CD14-positive monocyte (primary cell): ENCODE measurements around the gene SMIM38. TPM values are rescaled to one million over a fixed set of nuclear protein-coding genes. Genes with fewer than 3 reads are reported as not detected.

Experiments
- DNase-seq, 3 donors: peaks; one replicate each; pipeline ENCODE4 v3.0.0-alpha.2; 2011 to 2022
- H2AFZ ChIP-seq: 2 replicates; pipeline ENCODE4 v1.6.0; 2012; ENCODE audit warnings: mild to moderate bottlenecking, low read depth, low read length, inconsistent platforms; ENCODE audit not compliant: insufficient read depth, poor library complexity, severe bottlenecking
- H3K27ac ChIP-seq, 2 donors: 1 replicate in 1 of 2; 2 replicates in 1 of 2; pipeline ENCODE4 v1.5.1; 2012 to 2013; ENCODE audit warnings: low read length in 2 of 2, control low read depth in 1 of 2, inconsistent platforms in 1 of 2, low read depth in 1 of 2, mild to moderate bottlenecking in 1 of 2
- H3K27me3 ChIP-seq, 2 donors: one replicate each; pipeline versions ENCODE4 v1.6.0 to v1.6.1; 2011 to 2013; ENCODE audit warnings: low read length in 2 of 2; ENCODE audit not compliant: control insufficient read depth in 2 of 2, insufficient read depth in 2 of 2
- H3K36me3 ChIP-seq, 2 donors: replicated peaks in 1 of 2; 1 replicate in 1 of 2; 2 replicates in 1 of 2; pipeline versions ENCODE4 v1.5.1 to v1.6.1; 2012 to 2013; ENCODE audit warnings: low read length in 2 of 2, control low read depth in 1 of 2, inconsistent platforms in 1 of 2, mild to moderate bottlenecking in 1 of 2; ENCODE audit not compliant: insufficient read depth in 2 of 2, control insufficient read depth in 1 of 2
- H3K4me1 ChIP-seq, 2 donors: 1 replicate in 1 of 2; 2 replicates in 1 of 2; pipeline versions ENCODE4 v1.5.1 to v1.6.1; 2012 to 2013; ENCODE audit warnings: low read length in 2 of 2, control low read depth in 1 of 2, inconsistent platforms in 1 of 2, mild to moderate bottlenecking in 1 of 2, moderate library complexity in 1 of 2; ENCODE audit not compliant: insufficient read depth in 2 of 2, control insufficient read depth in 1 of 2
- H3K4me2 ChIP-seq: replicated peaks from 2 replicates; pipeline ENCODE3; 2012; ENCODE audit warnings: low read length, moderate library complexity, mild to moderate bottlenecking; ENCODE audit not compliant: poor library complexity, severe bottlenecking; ENCODE audit errors: extremely low read depth
- H3K4me3 ChIP-seq, 3 experiments: fragments of 200-600 bp in 1 of 3; sonication (generic) in 1 of 3; replicated peaks in 1 of 3; 1 replicate in 2 of 3; 2 replicates in 1 of 3; pipeline ENCODE4 v1.5.1; 2011 to 2013; ENCODE audit warnings: low read length in 3 of 3, mild to moderate bottlenecking in 3 of 3, control low read depth in 2 of 3, low read depth in 2 of 3, inconsistent platforms in 1 of 3, moderate library complexity in 1 of 3
- H3K79me2 ChIP-seq: 2 replicates; pipeline ENCODE4 v1.6.0; 2012; ENCODE audit warnings: mild to moderate bottlenecking, control low read depth, inconsistent platforms, low read length, moderate library complexity; ENCODE audit not compliant: insufficient read depth
- H3K9ac ChIP-seq: 2 replicates; pipeline ENCODE4 v1.6.0; 2017; ENCODE audit warnings: low read length, mild to moderate bottlenecking; ENCODE audit not compliant: insufficient read depth, poor library complexity, severe bottlenecking
- H3K9me3 ChIP-seq, 2 donors: replicated peaks in 1 of 2; 1 replicate in 1 of 2; 2 replicates in 1 of 2; pipeline versions ENCODE4 v1.5.1 to v1.6.1; 2012 to 2013; ENCODE audit warnings: low read length in 2 of 2, control low read depth in 1 of 2; ENCODE audit not compliant: control insufficient read depth in 1 of 2, insufficient read depth in 1 of 2
- H4K20me1 ChIP-seq: 2 replicates; pipeline ENCODE4 v1.6.0; 2012; ENCODE audit warnings: mild to moderate bottlenecking, low read length, control low read depth, moderate library complexity; ENCODE audit not compliant: insufficient read depth
- H3K27ac Mint-ChIP-seq, 7 donors: one replicate each; pipeline ENCODE4 v1.8.0; 2020; ENCODE audit warnings: mild to moderate bottlenecking in 7 of 7, mixed read lengths in 7 of 7, moderate library complexity in 6 of 7, inconsistent platforms in 2 of 7
- H3K27me3 Mint-ChIP-seq, 3 donors: one replicate each; pipeline ENCODE4 v1.8.0; 2021 to 2022; ENCODE audit warnings: low read depth in 3 of 3, mild to moderate bottlenecking in 3 of 3, mixed read lengths in 3 of 3, moderate library complexity in 3 of 3, inconsistent platforms in 1 of 3
- H3K36me3 Mint-ChIP-seq, 2 donors: one replicate each; pipeline ENCODE4 v1.8.0; 2020; ENCODE audit warnings: mixed read lengths in 2 of 2, inconsistent platforms in 1 of 2, mild to moderate bottlenecking in 1 of 2
- H3K4me1 Mint-ChIP-seq: one replicate; pipeline ENCODE4 v1.8.0; 2020; ENCODE audit warnings: mild to moderate bottlenecking, mixed read lengths
- H3K4me3 Mint-ChIP-seq, 2 donors: one replicate each; pipeline ENCODE4 v1.8.0; 2020; ENCODE audit warnings: mild to moderate bottlenecking in 2 of 2, mixed read lengths in 2 of 2, moderate library complexity in 1 of 2
- H3K9me3 Mint-ChIP-seq, 7 donors: one replicate each; pipeline ENCODE4 v1.8.0; 2020 to 2022; ENCODE audit warnings: mixed read lengths in 7 of 7, mild to moderate bottlenecking in 6 of 7, moderate library complexity in 6 of 7, inconsistent platforms in 2 of 7
- CTCF ChIP-seq: fragments of 200-600 bp; IDR thresholded peaks from one replicate; pipeline ENCODE4 v1.8.0; 2022; ENCODE audit warnings: antibody characterized with exemption, mild to moderate bottlenecking
- WGBS: methylation state at CpG from one replicate; pipeline ENCODE4 v1.1.5; 2013; ENCODE audit warnings: missing lambda C conversion rate; ENCODE audit not compliant: insufficient coverage; 5-methylcytosine and 5-hydroxymethylcytosine counted together
- intact Hi-C, 2 donors: fragments of 100-400 bp; cut with micrococcal nuclease; formaldehyde crosslinking; loops; one replicate each; pipeline versions ENCODE4 v1.15.0 to v1.15.1; 2023
- polyA plus RNA-seq, 3 donors: library from polyadenylated mRNA; depleted of rRNA in 1 of 3; unstranded in 2 of 3; stranded (reverse) in 1 of 3; fragments of 300-500 nt in 2 of 3; fragments of >200 nt in 1 of 3; fragmentation: Illumina TruSeq in 2 of 3; gene quantifications; 1 replicate in 2 of 3; 2 replicates in 1 of 3; pipeline ENCODE4 v1.2.3, GENCODE V29; 2012 to 2021

The SMIM38 gene
- polyA plus RNA-seq, 3 donors = 0.05 TPM; not detected in 2

- H4K20me1 ChIP-seq = no peaks in the 10 kb centered on the region
- H3K4me1 ChIP-seq = no peaks in the 10 kb centered on the region
- intact Hi-C loops = no loop called here
- TF ChIP-seq CTCF = no peak
- H3K4me3 ChIP-seq = no peak overlapping the region
- H3K36me3 ChIP-seq = no peaks in the 10 kb centered on the region
- H3K27me3 ChIP-seq = peaks cover 0 to 3% of the 10 kb centered on the region in 2 donors
- H3K9me3 ChIP-seq = peaks cover 0 to 10% of the 10 kb centered on the region in 2 donors
- 90% methylated on average over 12 of the region's 17 CpGs for WGBS
- H3K27ac Mint-ChIP-seq = no peak overlapping the region
- peaks cover 5 to 12% (median 7%) of the 10 kb centered on the region in 3 donors for H3K27me3 Mint-ChIP-seq
- H3K4me2 ChIP-seq = no peak overlapping the region
- peaks cover 3 to 13% (median 5%) of the 10 kb centered on the region in 7 donors for H3K9me3 Mint-ChIP-seq
- H2AFZ ChIP-seq = no peak overlapping the region
- H3K79me2 ChIP-seq = no peaks in the 10 kb centered on the region
- H3K9ac ChIP-seq = no peak overlapping the region
- H3K27ac ChIP-seq = no peak overlapping the region
- no peaks in the 10 kb centered on the region for H3K4me1 Mint-ChIP-seq
- H3K36me3 Mint-ChIP-seq = no peaks in the 10 kb centered on the region
- H3K4me3 Mint-ChIP-seq = no peak overlapping the region
- no peak for DNase-seq
These were observed 30.9 kb downstream of the SMIM38 start for GRCh38 chr11:69186316-69187260.

GRCh38 chr11:69187540-69188065 lies 31.9 kb downstream of the SMIM38 start:
- Histone ChIP-seq H3K79me2 (no peaks in the 10 kb centered on the region), H3K27ac (no peak overlapping the region), H3K9me3 (peaks cover 0 to 10% of the 10 kb centered on the region in 2 donors), H2AFZ (no peak overlapping the region), H3K36me3 (no peaks in the 10 kb centered on the region), H3K4me2 (no peak overlapping the region), H3K27me3 (peaks cover 0 to 3% of the 10 kb centered on the region in 2 donors), H3K4me3 (no peak overlapping the region), H3K4me1 (no peaks in the 10 kb centered on the region), H3K9ac (no peak overlapping the region), H4K20me1 (no peaks in the 10 kb centered on the region)
- H3K27ac Mint-ChIP-seq = no peak overlapping the region
- H3K9me3 Mint-ChIP-seq = peaks cover 0 to 13% (median 5%) of the 10 kb centered on the region in 7 donors
- no peak for DNase-seq
- H3K36me3 Mint-ChIP-seq = no peaks in the 10 kb centered on the region
- no peak for TF ChIP-seq CTCF
- H3K4me1 Mint-ChIP-seq = no peaks in the 10 kb centered on the region
- 31% methylated on average over 1 of the region's 7 CpGs for WGBS
- H3K4me3 Mint-ChIP-seq = no peak overlapping the region
- peaks cover 5 to 11% (median 8%) of the 10 kb centered on the region in 3 donors for H3K27me3 Mint-ChIP-seq
- intact Hi-C loops = no loop called here
